SU-DHL-6 (cell line): ENCODE measurements around the gene UQCRQ.

ENCODE experiments used
- H2AFZ ChIP-seq: fragments of 200-600 bp; sonication (generic); 2 replicates; pipeline ENCODE4 v1.6.1; 2014; ENCODE audit warnings: low read depth, mild to moderate bottlenecking, moderate library complexity, mixed read lengths, antibody characterized with exemption, low read length; ENCODE audit not compliant: severe bottlenecking
- H3F3A ChIP-seq: fragments of 200-600 bp; shearing (Covaris generic); 2 replicates; pipeline ENCODE4 v1.6.0; 2016; ENCODE audit warnings: antibody characterized with exemption, mild to moderate bottlenecking; ENCODE audit not compliant: insufficient read depth
- H3K27ac ChIP-seq: fragments of 200-600 bp; sonication (generic); 2 replicates; pipeline ENCODE4 v1.5.1; 2016; ENCODE audit warnings: low read depth, mild to moderate bottlenecking, low read length, moderate library complexity, mixed read lengths
- H3K27me3 ChIP-seq: fragments of 200-600 bp; sonication (generic), shearing (Covaris generic); 2 replicates; pipeline ENCODE4 v1.6.0; 2014; ENCODE audit warnings: mild to moderate bottlenecking, low read length
- H3K36me3 ChIP-seq: fragments of 200-600 bp; sonication (generic); 2 replicates; pipeline ENCODE4 v1.6.1; 2014; ENCODE audit warnings: mild to moderate bottlenecking, low read length, mixed read lengths
- H3K4me2 ChIP-seq: fragments of 300-600, 200-600 bp; shearing (Covaris generic), sonication (generic); 2 replicates; pipeline ENCODE4 v1.6.0; 2014; ENCODE audit warnings: low read length, low read depth, mild to moderate bottlenecking; ENCODE audit not compliant: poor library complexity, severe bottlenecking
- H3K4me3 ChIP-seq: fragments of 200-600 bp; sonication (generic); 2 replicates; pipeline ENCODE4 v1.5.1; 2014; ENCODE audit warnings: antibody characterized with exemption, low read length, mild to moderate bottlenecking, mixed read lengths; ENCODE audit not compliant: insufficient read depth, poor library complexity, severe bottlenecking
- H3K79me2 ChIP-seq: fragments of 200-600 bp; sonication (generic); 2 replicates; pipeline ENCODE4 v1.6.1; 2014; ENCODE audit warnings: mild to moderate bottlenecking, low read length, moderate library complexity; ENCODE audit not compliant: insufficient read depth
- H3K9ac ChIP-seq: fragments of 200-600 bp; sonication (generic); 2 replicates; pipeline ENCODE4 v1.7.0; 2014; ENCODE audit warnings: mild to moderate bottlenecking, low read length
- H3K9me2 ChIP-seq: fragments of 200-600 bp; sonication (generic); replicated peaks from 2 replicates; pipeline ENCODE4 v1.6.1; 2014; ENCODE audit warnings: low read length; ENCODE audit not compliant: insufficient read depth
- H3K9me3 ChIP-seq: fragments of 200-600 bp; sonication (generic); 2 replicates; pipeline ENCODE4 v1.6.1; 2014; ENCODE audit warnings: low read length, mixed read lengths; ENCODE audit not compliant: insufficient read depth
- H4K20me1 ChIP-seq: fragments of 200-600 bp; sonication (generic); 2 replicates; pipeline ENCODE4 v1.6.1; 2014; ENCODE audit warnings: low read depth, mild to moderate bottlenecking, antibody characterized with exemption, low read length, moderate library complexity, mixed read lengths
- CTCF ChIP-seq: fragments of 200-600 bp; sonication (generic); IDR thresholded peaks from one replicate; pipeline ENCODE4 v1.5.1; 2017; ENCODE audit warnings: antibody characterized with exemption, mild to moderate bottlenecking, low read length, moderate library complexity; ENCODE audit not compliant: insufficient read depth, poor library complexity, severe bottlenecking
- EZH2phosphoT487 ChIP-seq: fragments of 200-600 bp; sonication (generic), shearing (Covaris generic); conservative IDR thresholded peaks from 2 replicates; pipeline ENCODE4 v1.6.1; 2018; ENCODE audit warnings: mild to moderate bottlenecking, antibody characterized with exemption, low read length, moderate library complexity, mixed read lengths

Gene UQCRQ

DNA sequence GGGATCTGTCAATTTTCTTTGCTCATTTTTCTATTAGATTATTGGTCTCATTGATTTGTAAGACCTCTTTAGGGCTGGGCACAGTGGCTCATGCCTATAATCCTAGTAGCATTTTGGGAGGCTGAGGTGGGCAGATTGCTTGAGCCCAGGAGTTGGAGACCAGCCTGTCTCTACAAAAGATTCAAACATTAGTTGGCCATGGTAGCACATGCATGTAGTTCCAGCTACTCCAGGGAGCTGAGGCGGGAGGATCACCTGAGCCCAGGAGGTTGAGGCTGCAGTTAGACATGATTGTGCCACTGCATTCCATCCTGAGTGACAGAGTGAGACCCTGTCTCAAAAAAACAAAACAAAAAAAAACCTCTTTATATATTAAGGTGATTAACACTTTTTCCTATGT lies 29.6 kb upstream of the UQCRQ start:
- Histone ChIP-seq H3F3A (no peaks in the 10 kb centered on the region), H3K4me2 (no peak overlapping the region), H3K9me3 (no peaks in the 10 kb centered on the region)

GRCh38 chr5:132837868-132838267 lies 28.6 kb upstream of the UQCRQ start:
- Histone ChIP-seq H3K9ac (no peak overlapping the region), H2AFZ (no peak overlapping the region), H3K9me2 (no peaks in the 10 kb centered on the region), H3K27ac (no peak overlapping the region), H3K9me3 (no peaks in the 10 kb centered on the region), H3F3A (no peaks in the 10 kb centered on the region), H3K27me3 (no peaks in the 10 kb centered on the region), H3K79me2 (no peaks in the 10 kb centered on the region), H3K4me3 (no peak overlapping the region), H4K20me1 (no peaks in the 10 kb centered on the region), H3K36me3 (no peaks in the 10 kb centered on the region), H3K4me2 (no peak overlapping the region)
- TF ChIP-seq EZH2phosphoT487 (no peak), CTCF (no peak)

More for the DNA sequence above, 29.6 kb upstream of the UQCRQ start:
- Histone ChIP-seq H2AFZ (no peak overlapping the region), H4K20me1 (no peaks in the 10 kb centered on the region), H3K36me3 (no peaks in the 10 kb centered on the region), H3K79me2 (no peaks in the 10 kb centered on the region), H3K9ac (no peak overlapping the region), H3K4me3 (no peak overlapping the region), H3K27ac (no peak overlapping the region), H3K27me3 (no peaks in the 10 kb centered on the region), H3K9me2 (no peaks in the 10 kb centered on the region)
- TF ChIP-seq CTCF: no peak
- TF ChIP-seq EZH2phosphoT487: no peak

DNA sequence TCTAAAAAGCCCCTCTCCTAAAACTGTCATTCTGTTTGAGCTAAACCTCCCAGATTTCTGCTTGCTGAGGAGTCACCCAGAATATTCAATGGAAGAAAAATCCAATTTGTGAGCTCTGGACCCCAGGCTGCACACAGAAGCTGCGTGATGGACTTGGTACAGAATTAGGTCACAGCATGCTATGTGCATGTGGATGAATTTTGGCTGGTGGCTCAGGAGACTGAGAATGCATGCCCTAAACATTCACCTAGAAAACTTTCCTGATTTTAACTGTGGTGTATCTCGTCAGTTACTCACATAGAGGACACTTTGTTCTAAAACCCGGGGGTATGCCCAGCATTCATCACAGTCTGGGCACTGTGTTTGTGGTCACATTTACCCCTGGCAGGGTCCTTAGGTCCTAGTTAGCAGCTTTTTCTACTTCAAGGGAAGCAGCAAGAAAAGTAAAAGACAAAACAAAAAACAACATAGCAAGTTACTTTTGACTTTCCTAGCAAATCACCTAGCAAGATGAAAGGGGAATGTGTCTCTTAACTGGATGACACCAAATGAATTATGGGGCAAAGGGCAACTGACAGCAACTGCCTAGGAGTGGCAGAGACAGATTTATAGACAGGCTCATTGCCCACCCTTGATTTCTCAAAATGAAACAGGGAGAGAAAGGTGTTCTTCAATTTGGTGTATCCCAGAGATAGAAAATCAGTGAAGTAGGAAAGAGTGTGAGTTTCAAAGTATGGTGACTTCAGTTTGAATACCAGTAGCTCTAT lies 27.7 kb upstream of the UQCRQ start:
- Histone ChIP-seq H4K20me1 (no peaks in the 10 kb centered on the region), H3K27ac (no peak overlapping the region), H3K9me3 (no peaks in the 10 kb centered on the region), H3K36me3 (no peaks in the 10 kb centered on the region), H3K27me3 (no peaks in the 10 kb centered on the region), H3K79me2 (no peaks in the 10 kb centered on the region), H3K9ac (no peak overlapping the region), H2AFZ (no peak overlapping the region), H3K4me3 (no peak overlapping the region), H3K9me2 (no peaks in the 10 kb centered on the region), H3K4me2 (no peak overlapping the region), H3F3A (no peaks in the 10 kb centered on the region)
- TF ChIP-seq CTCF (no peak), EZH2phosphoT487 (no peak)
